ENCODE data around the gene FAM117A. TPM values are rescaled to one million over a fixed set of nuclear protein-coding genes. Genes with fewer than 3 reads are reported as not detected.

Gene FAM117A
- total RNA-seq, 1 donor from 2014 or later, result 3.3 TPM

GRCh38 chr17:49749730-49750129 is 14.2 kb downstream of the FAM117A start:
- H3K36me3 Mint-ChIP-seq (ENCODE audit: low read depth), result no peaks in the 10 kb centered on the region
- no peak overlapping the region for H3K27ac Mint-ChIP-seq (ENCODE audit: unreplicated experiment)
- DNase-seq (ENCODE audit: low spot score), result no peak
- H3K27me3 Mint-ChIP-seq (ENCODE audit: low read depth), result no peaks in the 10 kb centered on the region
- no peak overlapping the region for H3K4me3 Mint-ChIP-seq (ENCODE audit: unreplicated experiment)
- H3K9me3 Mint-ChIP-seq (ENCODE audit: low read depth), result no peaks in the 10 kb centered on the region
- TF ChIP-seq, protein P1, sequence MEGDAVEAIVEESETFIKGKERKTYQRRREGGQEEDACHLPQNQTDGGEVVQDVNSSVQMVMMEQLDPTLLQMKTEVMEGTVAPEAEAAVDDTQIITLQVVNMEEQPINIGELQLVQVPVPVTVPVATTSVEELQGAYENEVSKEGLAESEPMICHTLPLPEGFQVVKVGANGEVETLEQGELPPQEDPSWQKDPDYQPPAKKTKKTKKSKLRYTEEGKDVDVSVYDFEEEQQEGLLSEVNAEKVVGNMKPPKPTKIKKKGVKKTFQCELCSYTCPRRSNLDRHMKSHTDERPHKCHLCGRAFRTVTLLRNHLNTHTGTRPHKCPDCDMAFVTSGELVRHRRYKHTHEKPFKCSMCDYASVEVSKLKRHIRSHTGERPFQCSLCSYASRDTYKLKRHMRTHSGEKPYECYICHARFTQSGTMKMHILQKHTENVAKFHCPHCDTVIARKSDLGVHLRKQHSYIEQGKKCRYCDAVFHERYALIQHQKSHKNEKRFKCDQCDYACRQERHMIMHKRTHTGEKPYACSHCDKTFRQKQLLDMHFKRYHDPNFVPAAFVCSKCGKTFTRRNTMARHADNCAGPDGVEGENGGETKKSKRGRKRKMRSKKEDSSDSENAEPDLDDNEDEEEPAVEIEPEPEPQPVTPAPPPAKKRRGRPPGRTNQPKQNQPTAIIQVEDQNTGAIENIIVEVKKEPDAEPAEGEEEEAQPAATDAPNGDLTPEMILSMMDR (IDR thresholded peaks at IDR 0.05), result no peak
- no peaks in the 10 kb centered on the region for H3K4me1 Mint-ChIP-seq (ENCODE audit: low read depth)

- no peaks in the 10 kb centered on the region for H3K36me3 Mint-ChIP-seq (ENCODE audit: low read depth)
- H3K4me1 Mint-ChIP-seq (ENCODE audit: low read depth), result no peaks in the 10 kb centered on the region
Observed at GRCh38 chr17:49748791-49749190, 15.1 kb downstream of the FAM117A start.

DNA sequence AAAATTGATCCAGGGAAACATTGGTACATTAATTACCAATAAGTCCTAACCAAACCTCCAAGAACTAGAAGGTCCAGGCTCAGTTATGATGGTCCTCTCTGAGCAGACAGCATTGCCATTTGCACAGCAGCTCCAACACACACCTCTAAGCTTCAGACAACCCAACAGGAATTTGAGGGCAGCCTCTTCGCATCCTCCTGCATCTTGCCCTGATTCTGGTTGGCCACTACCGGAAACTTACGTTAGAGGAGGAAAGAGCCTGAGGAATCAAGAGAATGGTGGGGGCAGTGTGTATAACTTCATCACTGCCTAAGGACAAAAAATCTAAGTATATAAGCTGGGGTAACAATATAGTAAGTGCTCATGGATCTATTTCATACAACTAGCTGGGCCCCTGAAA is 15.7 kb downstream of the FAM117A start:
- H3K27ac Mint-ChIP-seq (ENCODE audit: unreplicated experiment), result no peak overlapping the region
- TF ChIP-seq, protein P1 (IDR thresholded peaks at IDR 0.05), result no peak
- no peaks in the 10 kb centered on the region for H3K27me3 Mint-ChIP-seq (ENCODE audit: low read depth)
- no peak for DNase-seq (ENCODE audit: low spot score)
- H3K4me3 Mint-ChIP-seq (ENCODE audit: unreplicated experiment), result no peak overlapping the region
- no peaks in the 10 kb centered on the region for H3K36me3 Mint-ChIP-seq (ENCODE audit: low read depth)
- no peaks in the 10 kb centered on the region for H3K4me1 Mint-ChIP-seq (ENCODE audit: low read depth)
- no peaks in the 10 kb centered on the region for H3K9me3 Mint-ChIP-seq (ENCODE audit: low read depth)

More at GRCh38 chr17:49748791-49749190, 15.1 kb downstream of the FAM117A start:
- no peak overlapping the region for H3K4me3 Mint-ChIP-seq (ENCODE audit: unreplicated experiment)
- no peak overlapping the region for H3K27ac Mint-ChIP-seq (ENCODE audit: unreplicated experiment)
- no peaks in the 10 kb centered on the region for H3K9me3 Mint-ChIP-seq (ENCODE audit: low read depth)
- DNase-seq (ENCODE audit: low spot score), result no peak
- no peaks in the 10 kb centered on the region for H3K27me3 Mint-ChIP-seq (ENCODE audit: low read depth)
- TF ChIP-seq, protein P1 (IDR thresholded peaks at IDR 0.05), result no peak

DNA sequence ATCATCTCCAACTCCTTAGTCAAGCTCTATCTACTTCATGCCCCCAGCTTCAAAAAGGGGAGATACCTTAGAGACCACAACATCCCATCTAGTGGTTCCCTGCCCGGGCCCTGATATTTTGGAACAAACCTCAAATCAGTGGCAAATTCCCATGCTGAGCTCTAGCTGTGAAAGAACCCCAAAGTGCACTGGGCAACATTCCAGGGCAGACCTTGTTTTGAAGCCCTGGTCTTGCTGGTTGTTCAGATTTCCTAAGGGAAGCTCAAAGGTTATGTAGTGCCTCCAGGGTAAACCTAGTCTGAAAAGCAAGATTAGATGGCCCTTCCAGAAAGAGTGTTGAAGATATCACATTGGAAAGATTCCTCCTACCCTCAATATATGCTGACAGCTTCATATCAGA is 16.3 kb downstream of the FAM117A start:
- Mint-ChIP-seq H3K4me1 (ENCODE audit: low read depth) (no peaks in the 10 kb centered on the region), H3K4me3 (ENCODE audit: unreplicated experiment) (no peak overlapping the region), H3K27ac (ENCODE audit: unreplicated experiment) (no peak overlapping the region), H3K27me3 (ENCODE audit: low read depth) (no peaks in the 10 kb centered on the region), H3K36me3 (ENCODE audit: low read depth) (no peaks in the 10 kb centered on the region), H3K9me3 (ENCODE audit: low read depth) (no peaks in the 10 kb centered on the region)
- TF ChIP-seq, protein P1 (IDR thresholded peaks at IDR 0.05), result no peak
- DNase-seq (ENCODE audit: low spot score), result no peak

DNA sequence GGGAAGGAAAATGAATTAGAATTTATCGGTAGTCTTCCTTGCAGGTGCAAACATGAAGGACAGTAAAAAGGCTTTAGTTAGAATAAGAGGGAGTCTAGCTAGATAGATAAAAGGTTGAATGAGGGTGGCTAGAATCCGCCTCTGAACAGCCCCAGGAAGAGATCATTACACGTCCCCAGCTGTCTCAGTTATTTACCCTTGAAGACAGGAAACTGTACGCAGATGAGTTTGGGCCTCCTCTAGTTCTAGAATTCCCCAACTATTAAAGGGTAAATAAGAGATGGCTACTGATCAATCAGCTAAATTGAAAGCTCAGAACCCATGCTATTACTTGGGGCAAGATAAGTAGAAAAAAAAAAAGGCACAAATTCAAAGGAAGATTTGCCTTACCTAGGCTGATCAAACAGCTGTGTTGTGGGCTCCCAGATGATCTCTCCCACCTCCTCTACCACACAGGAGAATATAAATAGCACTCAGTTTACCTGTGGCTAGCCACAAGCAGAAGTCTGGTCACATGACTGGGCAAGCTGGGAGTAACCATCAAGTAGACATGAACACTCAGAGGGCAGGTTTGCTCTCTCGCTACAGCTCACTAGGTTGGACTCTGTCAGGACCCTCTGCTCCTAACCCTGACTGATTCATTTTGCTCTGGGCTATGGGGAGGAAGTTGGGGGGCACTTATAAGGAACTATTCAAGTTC is 17.0 kb downstream of the FAM117A start:
- H3K9me3 Mint-ChIP-seq (ENCODE audit: low read depth), result no peaks in the 10 kb centered on the region
- no peaks in the 10 kb centered on the region for H3K27me3 Mint-ChIP-seq (ENCODE audit: low read depth)
- no peaks in the 10 kb centered on the region for H3K4me1 Mint-ChIP-seq (ENCODE audit: low read depth)
- TF ChIP-seq, protein P1 (IDR thresholded peaks at IDR 0.05), result no peak
- no peak overlapping the region for H3K4me3 Mint-ChIP-seq (ENCODE audit: unreplicated experiment)
- no peaks in the 10 kb centered on the region for H3K36me3 Mint-ChIP-seq (ENCODE audit: low read depth)
- no peak for DNase-seq (ENCODE audit: low spot score)
- H3K27ac Mint-ChIP-seq (ENCODE audit: unreplicated experiment), result no peak overlapping the region

All from chondrocyte (in vitro differentiated cells).